Common myeloid progenitor, CD34-positive (primary cell): ENCODE results near the gene PCDH18.

ENCODE experiments used
- CTCF ChIA-PET: fragments of 350-600 bp; sonication (Branson Sonifier 250); formaldehyde crosslinking; loops from one replicate; lab custom pipeline; 2021; ENCODE audit warnings: antibody characterized with exemption; lab: Charles Lee
- POLR2A ChIA-PET: fragments of 350-600 bp; sonication (Branson Sonifier 250); formaldehyde crosslinking; loops from one replicate; lab custom pipeline; 2021; ENCODE audit warnings: antibody characterized with exemption; lab: Charles Lee
- DNase-seq, 3 donors: peaks; one replicate each; pipeline versions ENCODE4 v3.0.0 to v3.0.0-alpha.2; 2013
- H3K27ac ChIP-seq, 2 experiments: 1 replicate in 1 of 2; 2 replicates in 1 of 2; pipeline ENCODE4 v1.7.0; 2013; ENCODE audit warnings: inconsistent platforms in 2 of 2, low read length in 2 of 2, mild to moderate bottlenecking in 2 of 2, low read depth in 1 of 2, moderate library complexity in 1 of 2; ENCODE audit not compliant: severe bottlenecking in 2 of 2, insufficient read depth in 1 of 2, poor library complexity in 1 of 2
- H3K27me3 ChIP-seq, 5 experiments: replicated peaks in 2 of 5; 1 replicate in 3 of 5; 2 replicates in 2 of 5; pipeline versions ENCODE4 v1.6.1 to v1.7.0; 2013; ENCODE audit warnings: low read length in 4 of 5, mild to moderate bottlenecking in 2 of 5, moderate library complexity in 2 of 5, inconsistent platforms in 1 of 5; ENCODE audit not compliant: insufficient read depth in 5 of 5, control insufficient read depth in 4 of 5
- H3K36me3 ChIP-seq, 4 experiments: 1 replicate in 2 of 4; 2 replicates in 2 of 4; pipeline versions ENCODE4 v1.6.1 to v1.7.0; 2013; ENCODE audit warnings: low read length in 3 of 4, control low read depth in 1 of 4, mild to moderate bottlenecking in 1 of 4; ENCODE audit not compliant: control insufficient read depth in 4 of 4, insufficient read depth in 4 of 4
- H3K4me1 ChIP-seq, 4 experiments: 1 replicate in 3 of 4; 2 replicates in 1 of 4; pipeline versions ENCODE4 v1.6.1 to v1.7.1; 2013; ENCODE audit warnings: low read length in 3 of 4, mild to moderate bottlenecking in 3 of 4, control low read depth in 1 of 4, inconsistent platforms in 1 of 4, moderate library complexity in 1 of 4; ENCODE audit not compliant: control insufficient read depth in 4 of 4, insufficient read depth in 4 of 4; ENCODE audit errors: control extremely low read depth in 1 of 4
- H3K4me3 ChIP-seq, 7 experiments: 1 replicate in 4 of 7; 2 replicates in 3 of 7; pipeline versions ENCODE4 v1.5.1 to v1.7.0; 2013; ENCODE audit warnings: mild to moderate bottlenecking in 7 of 7, low read length in 6 of 7, moderate library complexity in 6 of 7, inconsistent platforms in 2 of 7, low read depth in 2 of 7, control low read depth in 1 of 7; ENCODE audit not compliant: insufficient read depth in 4 of 7, control insufficient read depth in 1 of 7; ENCODE audit errors: extremely low read depth in 1 of 7
- H3K9me3 ChIP-seq, 5 experiments: 1 replicate in 4 of 5; 2 replicates in 1 of 5; pipeline versions ENCODE4 v1.6.1 to v1.7.1; 2013; ENCODE audit warnings: low read length in 4 of 5, mild to moderate bottlenecking in 2 of 5, inconsistent platforms in 1 of 5, low read depth in 1 of 5, moderate library complexity in 1 of 5; ENCODE audit not compliant: control insufficient read depth in 4 of 5, insufficient read depth in 2 of 5; ENCODE audit errors: control extremely low read depth in 1 of 5
- WGBS: methylation state at CpG from one replicate; pipeline ENCODE4 v1.1.5; 2013; ENCODE audit not compliant: insufficient coverage; 5-methylcytosine and 5-hydroxymethylcytosine counted together

The PCDH18 gene

DNA sequence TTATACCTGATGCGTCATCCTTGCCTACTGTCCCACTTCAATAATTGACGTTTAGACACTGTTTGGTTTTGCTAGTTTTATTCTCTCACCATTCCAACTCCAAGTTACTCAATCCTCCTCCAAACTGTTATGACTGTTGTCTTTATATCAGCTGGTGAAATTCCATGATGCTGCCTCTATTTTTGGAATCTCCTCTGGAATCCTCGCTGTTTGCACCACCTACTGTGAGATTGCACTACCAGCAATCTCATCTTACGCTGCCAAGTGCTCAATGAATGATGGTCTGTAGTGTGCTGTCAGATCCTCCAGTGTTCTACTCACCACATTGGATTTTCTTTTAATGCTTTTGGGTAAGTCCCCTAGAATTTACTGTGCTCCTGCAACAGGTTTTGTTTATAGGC is 13.2 kb upstream of the PCDH18 start:
- WGBS = 92% methylated on average over 4 of the region's 4 CpGs
- Histone ChIP-seq H3K27me3 (no peaks in the 10 kb centered on the region), H3K27ac (no peak overlapping the region), H3K36me3 (no peaks in the 10 kb centered on the region), H3K9me3 (no peaks in the 10 kb centered on the region), H3K4me1 (no peaks in the 10 kb centered on the region), H3K4me3 (no peak overlapping the region)
- ChIA-PET POLR2A (no interaction called here), CTCF (no interaction called here)
- DNase-seq = no peak

DNA sequence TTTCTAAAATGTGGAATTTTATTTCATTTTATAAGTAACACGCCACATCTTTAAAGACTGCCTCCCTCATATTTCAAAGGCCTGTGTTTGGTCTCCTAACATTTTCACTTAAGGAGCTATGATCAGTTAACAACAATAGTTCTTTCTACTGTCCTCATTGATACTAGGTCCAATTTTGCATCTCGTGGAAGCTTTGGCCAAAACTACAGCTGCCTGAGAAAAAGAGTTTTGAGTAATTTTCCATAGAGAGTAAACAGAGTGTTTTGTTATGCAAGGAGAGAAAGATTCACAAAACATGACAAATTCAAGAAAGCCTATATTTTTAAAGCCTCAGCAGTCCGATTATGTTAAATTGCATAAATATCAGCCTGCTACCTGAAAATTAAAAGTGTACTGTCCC is 11.4 kb upstream of the PCDH18 start:
- Histone ChIP-seq H3K36me3 (no peaks in the 10 kb centered on the region), H3K27ac (no peak overlapping the region), H3K4me3 (no peak overlapping the region), H3K4me1 (no peaks in the 10 kb centered on the region), H3K9me3 (no peaks in the 10 kb centered on the region), H3K27me3 (no peaks in the 10 kb centered on the region)
- WGBS = 100% methylated on average over 1 of the region's 3 CpGs
- ChIA-PET CTCF (no interaction called here), POLR2A (no interaction called here)
- DNase-seq = no peak

DNA sequence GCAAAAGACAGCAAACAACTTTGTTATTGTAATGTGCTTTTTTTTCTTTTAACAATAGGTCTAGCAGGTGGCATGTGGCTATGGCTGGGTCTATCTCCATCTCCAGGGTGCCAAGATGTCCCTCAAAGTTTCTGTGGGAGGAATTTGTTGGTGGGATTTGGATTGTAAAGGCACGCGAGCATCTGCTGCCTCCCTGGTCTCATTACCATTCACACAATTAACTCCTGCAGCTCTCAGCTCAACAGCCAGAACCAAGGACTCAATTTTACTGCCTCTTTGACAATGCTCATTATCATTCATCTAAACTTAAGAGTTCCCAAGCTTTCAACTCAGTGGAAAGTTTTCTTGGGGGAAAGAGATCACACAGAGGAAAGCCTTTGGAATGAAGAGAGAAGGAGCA is 10.9 kb upstream of the PCDH18 start:
- Histone ChIP-seq H3K4me3 (no peak overlapping the region), H3K4me1 (no peaks in the 10 kb centered on the region), H3K9me3 (no peaks in the 10 kb centered on the region), H3K36me3 (no peaks in the 10 kb centered on the region), H3K27ac (no peak overlapping the region), H3K27me3 (no peaks in the 10 kb centered on the region)
- ChIA-PET POLR2A (no interaction called here), CTCF (no interaction called here)
- no CpG with 5 or more reads among the region's 2 CpGs for WGBS
- no peak for DNase-seq

DNA sequence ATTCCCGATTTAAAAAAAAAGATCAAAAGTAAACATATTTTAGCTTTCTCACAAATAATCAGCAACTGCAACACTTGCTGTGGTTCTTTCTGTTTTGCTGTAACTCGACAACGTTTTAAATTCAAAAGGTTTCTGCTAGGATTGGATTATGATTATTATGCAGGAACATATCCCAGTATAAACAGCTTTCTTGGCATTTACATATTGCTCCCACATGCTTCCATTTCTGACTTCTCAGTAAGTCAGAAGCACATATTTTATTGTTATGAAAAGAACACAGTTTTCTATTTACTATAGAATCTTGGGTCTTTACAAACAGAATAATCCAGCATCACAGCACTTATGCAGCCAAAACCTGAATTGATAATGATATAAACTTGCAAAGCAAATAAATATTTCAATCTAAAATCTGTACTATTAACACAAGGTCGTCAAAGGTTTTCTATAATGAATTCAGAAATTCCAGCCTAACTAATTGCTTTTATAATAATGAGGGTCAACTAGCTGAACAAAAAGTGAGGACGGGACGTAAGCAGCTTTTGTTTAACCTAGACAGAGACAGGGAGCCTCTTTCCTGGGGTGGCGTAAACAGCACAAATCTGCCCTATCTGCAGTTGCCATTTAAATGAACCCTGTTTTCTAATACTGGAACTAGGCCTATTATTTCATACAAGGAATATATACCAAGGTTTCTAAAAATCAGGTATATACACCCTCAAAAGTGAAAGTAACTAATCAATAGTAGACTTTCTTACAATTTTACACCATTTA is 9.8 kb upstream of the PCDH18 start:
- ChIA-PET POLR2A (no interaction called here), CTCF (no interaction called here)
- DNase-seq = no peak
- Histone ChIP-seq H3K4me1 (no peaks in the 10 kb centered on the region), H3K9me3 (no peaks in the 10 kb centered on the region), H3K36me3 (no peaks in the 10 kb centered on the region), H3K4me3 (no peak overlapping the region), H3K27me3 (no peaks in the 10 kb centered on the region), H3K27ac (no peak overlapping the region)
- 96% methylated on average over 3 of the region's 7 CpGs for WGBS

DNA sequence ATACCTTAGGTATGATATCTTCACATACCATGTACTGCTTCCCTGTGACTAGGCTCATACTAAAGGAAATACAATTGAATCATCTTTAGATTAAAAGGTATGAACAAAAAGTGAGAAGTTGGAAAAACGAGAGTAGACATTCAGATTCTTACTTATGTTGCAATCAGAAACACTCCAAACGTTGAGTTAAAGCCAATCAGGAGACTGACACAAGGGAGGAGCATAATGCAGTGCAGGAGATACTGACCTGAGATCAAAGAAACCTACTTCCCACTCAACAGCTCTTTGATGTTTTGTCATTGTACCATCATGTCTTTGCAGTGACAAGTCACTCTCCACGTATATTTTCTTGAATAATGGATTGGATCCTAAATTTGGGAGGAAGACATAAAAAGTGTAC is 8.9 kb upstream of the PCDH18 start:
- no peak for DNase-seq
- Histone ChIP-seq H3K9me3 (no peaks in the 10 kb centered on the region), H3K4me1 (no peaks in the 10 kb centered on the region), H3K27ac (no peak overlapping the region), H3K4me3 (no peak overlapping the region), H3K36me3 (no peaks in the 10 kb centered on the region), H3K27me3 (no peaks in the 10 kb centered on the region)
- POLR2A ChIA-PET = no interaction called here
- CTCF ChIA-PET = no interaction called here
- WGBS = 40% methylated on average over 2 of the region's 3 CpGs

DNA sequence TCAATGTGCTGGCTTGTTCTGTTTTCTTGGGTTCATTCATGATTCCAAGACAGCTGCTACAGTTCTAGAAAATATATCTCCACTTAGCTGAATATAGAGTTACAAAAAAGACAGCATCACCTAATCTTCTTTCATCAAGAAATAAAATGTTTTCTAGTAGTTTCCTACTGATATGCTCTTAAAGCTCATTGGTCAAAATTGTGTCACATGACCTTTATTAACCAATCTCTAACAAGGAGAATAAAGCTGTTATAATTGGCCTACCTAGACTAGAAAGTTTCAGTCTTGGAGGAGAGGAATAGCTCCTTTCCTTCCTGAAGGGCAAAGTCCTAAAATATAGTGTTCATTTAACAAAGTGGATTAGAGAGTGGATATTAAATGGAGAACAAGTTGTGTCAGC is 8.1 kb upstream of the PCDH18 start:
- Histone ChIP-seq H3K27me3 (no peaks in the 10 kb centered on the region), H3K9me3 (no peaks in the 10 kb centered on the region), H3K4me3 (no peak overlapping the region), H3K27ac (no peak overlapping the region), H3K4me1 (no peaks in the 10 kb centered on the region), H3K36me3 (no peaks in the 10 kb centered on the region)
- ChIA-PET POLR2A (no interaction called here), CTCF (no interaction called here)
- DNase-seq = no peak

DNA sequence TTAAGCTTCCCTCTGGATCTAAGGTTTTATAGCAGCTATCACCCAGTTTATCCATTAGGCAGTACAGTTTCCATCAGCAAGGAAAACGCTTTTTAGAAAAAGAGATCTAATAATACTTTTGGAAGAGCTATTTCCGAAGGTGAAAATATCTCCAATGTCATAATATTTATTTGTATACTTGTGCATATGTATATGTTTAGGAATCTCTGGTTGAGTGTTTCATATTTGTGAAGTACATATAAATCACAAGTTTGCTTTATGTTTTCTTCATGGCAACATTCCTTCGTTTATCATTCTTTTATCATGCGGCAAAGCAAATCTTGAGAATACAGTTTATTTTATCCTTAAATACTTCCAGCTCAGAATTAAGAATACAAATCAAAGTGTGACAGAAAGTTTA is 6.2 kb upstream of the PCDH18 start:
- Histone ChIP-seq H3K4me3 (no peak overlapping the region), H3K27ac (no peak overlapping the region), H3K36me3 (no peaks in the 10 kb centered on the region), H3K27me3 (peaks cover 0 to under 1% (median 0%) of the 10 kb centered on the region in 5 experiments), H3K4me1 (no peaks in the 10 kb centered on the region), H3K9me3 (no peaks in the 10 kb centered on the region)
- no peak for DNase-seq
- POLR2A ChIA-PET = no interaction called here
- CTCF ChIA-PET = no interaction called here
- WGBS = 83% methylated on average over 2 of the region's 4 CpGs
